Measurements from ENCODE around the gene ATF7. TPM values are rescaled to one million over a fixed set of nuclear protein-coding genes. Genes with fewer than 3 reads are reported as not detected.
A peak's percentile ranks its signal among the peaks of the same experiment; 100 is the strongest.

The ATF7 gene
- polyA plus RNA-seq, 3 donors, result 37.9 to 49.9 (median 47.4) TPM

GRCh38 chr12:53504004-53504920 is 121.9 kb downstream of the ATF7 start:
- no peak for DNase-seq

GRCh38 chr12:53502983-53503728 is 123.0 kb downstream of the ATF7 start:
- no peak for DNase-seq

- no peak for DNase-seq
These were observed 123.9 kb downstream of the ATF7 start for GRCh38 chr12:53502331-53502730.

GRCh38 chr12:53501615-53502181 is 124.5 kb downstream of the ATF7 start:
- DNase-seq, result no peak

GRCh38 chr12:53500776-53501614 is 125.2 kb downstream of the ATF7 start, which contains the start of gene TARBP2:
TSS of gene TARBP2 (plus strand) at chr12:53501283. CDS start at chr12:53501409, 126 bp downstream.
- DNase-seq, result peak; percentile 100

GRCh38 chr12:53500142-53500775 is 125.9 kb downstream of the ATF7 start:
- no peak for DNase-seq

GRCh38 chr12:53499266-53500141 is 126.7 kb downstream of the ATF7 start, which contains the start of gene MAP3K12:
TSS of gene MAP3K12 (minus strand) at chr12:53499458. CDS start at chr12:53487391, 12,067 bp downstream.
- no peak for DNase-seq

- no peak for DNase-seq
These were observed 127.9 kb downstream of the ATF7 start for GRCh38 chr12:53498235-53498630.

- no peak for DNase-seq
These were observed 128.7 kb downstream of the ATF7 start for GRCh38 chr12:53497461-53497860.

GRCh38 chr12:53496752-53497032 is 129.5 kb downstream of the ATF7 start:
- no peak for DNase-seq

GRCh38 chr12:53495903-53496751 is 130.1 kb downstream of the ATF7 start:
- no peak for DNase-seq

- no peak for DNase-seq
These were observed 132.4 kb downstream of the ATF7 start for GRCh38 chr12:53493610-53494391.

GRCh38 chr12:53492830-53493609 is 133.2 kb downstream of the ATF7 start:
- peak; percentile 97 for DNase-seq

GRCh38 chr12:53492188-53492587 is 134.0 kb downstream of the ATF7 start:
- no peak for DNase-seq

GRCh38 chr12:53489242-53489864 is 136.8 kb downstream of the ATF7 start:
- no peak for DNase-seq

- no peak for DNase-seq
These were observed 139.3 kb downstream of the ATF7 start for GRCh38 chr12:53486736-53487487.

Measured in renal pelvis (tissue), 4 donors.